ENCODE results near the gene CAMK1D. TPM values are rescaled to one million over a fixed set of nuclear protein-coding genes. Genes with fewer than 3 reads are reported as not detected.

The CAMK1D gene
- total RNA-seq, 1 donor from 2014 or later, result 1.8 TPM

DNA sequence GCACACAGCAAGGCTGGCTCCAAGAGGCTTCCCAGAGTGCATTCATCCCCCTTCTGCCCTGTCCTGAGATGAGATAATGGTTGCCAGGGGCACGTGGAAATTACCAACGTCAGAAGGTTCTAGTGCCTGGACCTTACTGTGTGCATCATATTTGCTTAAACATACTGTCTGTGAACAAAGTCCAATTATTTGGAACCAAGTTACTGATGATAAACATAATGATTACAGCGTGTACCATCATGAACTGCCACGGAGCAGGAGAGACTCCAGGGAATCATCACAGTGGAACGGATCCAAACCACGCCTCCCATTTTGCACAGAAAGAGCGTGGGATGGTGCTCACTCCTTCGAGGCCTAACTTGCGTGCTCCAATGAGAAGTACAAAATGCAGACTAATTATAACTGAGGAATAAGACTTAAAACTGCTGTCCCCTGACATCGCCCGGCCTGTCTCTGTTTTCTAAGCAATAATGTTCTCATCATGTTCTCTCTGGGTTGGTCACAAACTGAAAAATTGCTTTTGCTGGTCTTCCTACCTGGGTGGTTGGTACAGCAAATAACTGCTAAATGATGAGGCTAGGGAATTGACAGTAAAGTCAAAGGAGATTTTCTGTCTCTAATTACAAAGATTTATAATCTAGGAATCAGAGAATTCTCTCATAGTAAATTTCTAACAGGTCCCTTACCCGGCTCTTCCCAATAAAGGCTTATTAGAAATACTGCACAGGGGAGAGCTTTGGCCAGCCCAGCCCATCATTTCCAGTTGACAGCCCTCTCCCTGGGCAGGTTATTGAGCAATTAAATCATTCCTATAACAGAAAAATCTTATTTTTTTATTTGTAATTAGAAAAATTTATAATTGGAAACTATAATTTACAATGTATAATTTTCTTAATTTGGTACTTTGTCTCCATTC lies 182.2 kb downstream of the CAMK1D start:
- H3K27me3 ChIP-seq (ENCODE audit: control insufficient read depth, insufficient read depth, low read length), result no peaks in the 10 kb centered on the region
- no peak for FAIRE-seq
- H3K36me3 ChIP-seq (ENCODE audit: control insufficient read depth, insufficient read depth, low read length), result no peaks in the 10 kb centered on the region
- no peak overlapping the region for H3K4me3 ChIP-seq (ENCODE audit: low read depth, low read length)
- no peak for DNase-seq (ENCODE audit: low read depth)
- TF ChIP-seq, protein P1, sequence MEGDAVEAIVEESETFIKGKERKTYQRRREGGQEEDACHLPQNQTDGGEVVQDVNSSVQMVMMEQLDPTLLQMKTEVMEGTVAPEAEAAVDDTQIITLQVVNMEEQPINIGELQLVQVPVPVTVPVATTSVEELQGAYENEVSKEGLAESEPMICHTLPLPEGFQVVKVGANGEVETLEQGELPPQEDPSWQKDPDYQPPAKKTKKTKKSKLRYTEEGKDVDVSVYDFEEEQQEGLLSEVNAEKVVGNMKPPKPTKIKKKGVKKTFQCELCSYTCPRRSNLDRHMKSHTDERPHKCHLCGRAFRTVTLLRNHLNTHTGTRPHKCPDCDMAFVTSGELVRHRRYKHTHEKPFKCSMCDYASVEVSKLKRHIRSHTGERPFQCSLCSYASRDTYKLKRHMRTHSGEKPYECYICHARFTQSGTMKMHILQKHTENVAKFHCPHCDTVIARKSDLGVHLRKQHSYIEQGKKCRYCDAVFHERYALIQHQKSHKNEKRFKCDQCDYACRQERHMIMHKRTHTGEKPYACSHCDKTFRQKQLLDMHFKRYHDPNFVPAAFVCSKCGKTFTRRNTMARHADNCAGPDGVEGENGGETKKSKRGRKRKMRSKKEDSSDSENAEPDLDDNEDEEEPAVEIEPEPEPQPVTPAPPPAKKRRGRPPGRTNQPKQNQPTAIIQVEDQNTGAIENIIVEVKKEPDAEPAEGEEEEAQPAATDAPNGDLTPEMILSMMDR (IDR thresholded peaks at IDR 0.05; ENCODE audit: insufficient read depth, low read length, severe bottlenecking), result no peak

DNA sequence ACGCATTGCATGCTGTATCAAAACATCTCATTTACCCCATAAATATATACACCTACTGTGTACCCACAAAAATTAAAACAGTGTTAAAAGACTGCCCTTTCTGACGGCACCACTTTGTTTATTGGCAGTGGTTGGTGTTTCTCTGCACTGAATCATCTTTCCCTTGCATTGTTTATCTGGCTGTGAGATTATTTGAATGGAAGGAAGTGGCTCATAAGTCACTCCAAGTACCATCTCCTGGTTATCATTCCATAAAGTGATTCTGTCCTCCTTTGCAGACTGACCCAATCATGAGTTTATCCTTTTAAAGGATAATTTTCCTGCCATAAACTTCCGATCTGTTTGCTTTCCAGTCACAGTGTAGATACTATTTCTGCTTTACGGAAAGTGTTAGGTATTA lies 183.8 kb downstream of the CAMK1D start:
- no peaks in the 10 kb centered on the region for H3K36me3 ChIP-seq (ENCODE audit: control insufficient read depth, insufficient read depth, low read length)
- TF ChIP-seq, protein P1 (IDR thresholded peaks at IDR 0.05; ENCODE audit: insufficient read depth, low read length, severe bottlenecking), result no peak
- H3K27me3 ChIP-seq (ENCODE audit: control insufficient read depth, insufficient read depth, low read length), result no peaks in the 10 kb centered on the region
- H3K4me3 ChIP-seq (ENCODE audit: low read depth, low read length), result no peak overlapping the region
- FAIRE-seq, result no peak
- peak; percentile 11 for DNase-seq (ENCODE audit: low read depth)

DNA sequence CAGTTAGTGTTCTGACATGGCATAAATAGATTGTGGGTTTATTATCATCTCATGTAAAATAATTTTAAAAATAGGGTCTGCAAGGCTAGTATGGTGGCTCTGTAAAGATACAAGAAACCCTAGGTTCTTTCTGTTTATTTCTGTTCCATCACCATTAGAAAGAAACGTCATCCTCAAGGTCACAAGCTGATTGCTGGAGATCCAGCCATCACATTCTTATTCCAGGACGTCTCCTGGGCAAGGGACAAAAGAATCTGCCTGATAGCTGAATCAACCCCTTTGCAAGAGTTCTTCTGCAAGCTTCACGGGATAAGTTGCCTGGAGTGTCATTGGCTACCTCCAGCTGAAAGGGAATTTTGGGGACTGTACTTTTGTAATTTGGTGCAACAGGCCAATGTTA lies 184.4 kb downstream of the CAMK1D start:
- FAIRE-seq, result no peak
- no peaks in the 10 kb centered on the region for H3K36me3 ChIP-seq (ENCODE audit: control insufficient read depth, insufficient read depth, low read length)
- TF ChIP-seq, protein P1 (IDR thresholded peaks at IDR 0.05; ENCODE audit: insufficient read depth, low read length, severe bottlenecking), result no peak
- H3K27me3 ChIP-seq (ENCODE audit: control insufficient read depth, insufficient read depth, low read length), result no peaks in the 10 kb centered on the region
- DNase-seq (ENCODE audit: low read depth), result no peak
- no peak overlapping the region for H3K4me3 ChIP-seq (ENCODE audit: low read depth, low read length)

DNA sequence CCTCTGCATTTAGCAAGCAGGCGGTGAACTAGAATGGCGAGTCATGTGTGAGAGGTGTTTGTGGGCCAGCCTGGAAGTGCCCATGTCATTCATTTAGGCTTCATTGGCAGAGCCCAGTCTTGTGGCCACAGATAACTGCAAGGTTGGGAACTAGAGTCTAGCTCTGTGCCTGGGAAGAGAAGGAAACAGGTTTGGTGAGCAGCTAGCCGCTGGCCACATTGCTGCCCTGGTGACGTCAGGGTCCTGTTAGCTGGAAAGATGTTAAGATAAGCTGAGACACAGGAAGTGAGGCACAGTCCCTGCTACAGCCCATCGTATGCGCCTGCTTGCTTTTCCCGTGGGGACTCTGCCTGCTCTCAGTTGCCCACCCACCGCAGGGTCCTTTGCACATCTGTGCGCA lies 185.5 kb downstream of the CAMK1D start:
- Histone ChIP-seq H3K4me3 (ENCODE audit: low read depth, low read length) (no peak overlapping the region), H3K36me3 (ENCODE audit: control insufficient read depth, insufficient read depth, low read length) (no peaks in the 10 kb centered on the region), H3K27me3 (ENCODE audit: control insufficient read depth, insufficient read depth, low read length) (no peaks in the 10 kb centered on the region)
- TF ChIP-seq, protein P1 (IDR thresholded peaks at IDR 0.05; ENCODE audit: insufficient read depth, low read length, severe bottlenecking), result no peak
- no peak for DNase-seq (ENCODE audit: low read depth)
- FAIRE-seq, result no peak

DNA sequence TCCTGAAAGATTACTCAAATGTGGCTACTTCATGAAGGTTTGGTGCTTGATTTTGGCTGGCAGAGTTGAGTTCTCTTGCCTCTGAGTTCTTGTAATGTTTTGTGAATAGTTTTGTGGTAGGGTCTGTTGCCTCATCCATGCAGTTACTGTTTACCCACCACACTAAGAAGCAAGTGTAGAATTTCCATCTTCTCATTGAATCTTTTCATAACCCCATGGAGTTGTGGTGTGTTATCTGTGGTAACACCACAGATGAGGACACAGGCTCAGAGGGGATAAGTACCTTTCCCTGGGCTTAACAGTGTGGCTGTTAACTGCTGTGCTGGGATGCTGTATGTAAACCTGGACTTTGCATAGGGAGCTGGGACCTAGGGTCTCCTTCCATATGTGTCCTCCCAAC lies 186.3 kb downstream of the CAMK1D start:
- DNase-seq (ENCODE audit: low read depth) (no peak), FAIRE-seq (no peak)
- no peaks in the 10 kb centered on the region for H3K36me3 ChIP-seq (ENCODE audit: control insufficient read depth, insufficient read depth, low read length)
- H3K4me3 ChIP-seq (ENCODE audit: low read depth, low read length), result no peak overlapping the region
- H3K27me3 ChIP-seq (ENCODE audit: control insufficient read depth, insufficient read depth, low read length), result no peaks in the 10 kb centered on the region
- TF ChIP-seq, protein P1 (IDR thresholded peaks at IDR 0.05; ENCODE audit: insufficient read depth, low read length, severe bottlenecking), result no peak

All from bronchial epithelial cell (primary cell).